Measurements from ENCODE around the gene ZNF367.

DNA sequence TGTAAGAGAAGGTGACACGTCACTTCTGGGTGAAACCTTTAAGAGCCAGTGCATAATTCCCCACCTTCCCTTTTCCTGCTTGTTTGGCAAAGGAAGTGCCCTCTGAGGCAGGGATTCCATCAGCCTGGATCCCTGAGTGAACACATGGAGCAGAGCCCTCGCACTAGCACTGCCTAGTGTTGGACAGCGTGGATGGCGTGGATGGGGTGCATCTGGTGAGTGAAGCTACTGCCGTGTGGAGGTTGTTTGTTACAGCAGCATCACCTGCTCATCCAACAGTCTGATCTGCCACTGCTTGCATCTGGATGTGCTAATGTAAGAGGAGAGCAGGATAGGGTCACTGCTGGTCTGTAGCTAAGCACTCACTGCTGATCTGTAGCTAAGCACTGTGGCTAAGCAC lies 69.9 kb downstream of the ZNF367 start:
- TF ChIP-seq, protein P1, sequence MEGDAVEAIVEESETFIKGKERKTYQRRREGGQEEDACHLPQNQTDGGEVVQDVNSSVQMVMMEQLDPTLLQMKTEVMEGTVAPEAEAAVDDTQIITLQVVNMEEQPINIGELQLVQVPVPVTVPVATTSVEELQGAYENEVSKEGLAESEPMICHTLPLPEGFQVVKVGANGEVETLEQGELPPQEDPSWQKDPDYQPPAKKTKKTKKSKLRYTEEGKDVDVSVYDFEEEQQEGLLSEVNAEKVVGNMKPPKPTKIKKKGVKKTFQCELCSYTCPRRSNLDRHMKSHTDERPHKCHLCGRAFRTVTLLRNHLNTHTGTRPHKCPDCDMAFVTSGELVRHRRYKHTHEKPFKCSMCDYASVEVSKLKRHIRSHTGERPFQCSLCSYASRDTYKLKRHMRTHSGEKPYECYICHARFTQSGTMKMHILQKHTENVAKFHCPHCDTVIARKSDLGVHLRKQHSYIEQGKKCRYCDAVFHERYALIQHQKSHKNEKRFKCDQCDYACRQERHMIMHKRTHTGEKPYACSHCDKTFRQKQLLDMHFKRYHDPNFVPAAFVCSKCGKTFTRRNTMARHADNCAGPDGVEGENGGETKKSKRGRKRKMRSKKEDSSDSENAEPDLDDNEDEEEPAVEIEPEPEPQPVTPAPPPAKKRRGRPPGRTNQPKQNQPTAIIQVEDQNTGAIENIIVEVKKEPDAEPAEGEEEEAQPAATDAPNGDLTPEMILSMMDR (optimal IDR thresholded peaks at IDR 0.05 in 1 of 3, IDR thresholded peaks at IDR 0.05 in 1 of 3, conservative IDR thresholded peaks at IDR 0.05 in 1 of 3; ENCODE audit: extremely low read depth in 1 of 3, insufficient read depth in 2 of 3, low read length in 3 of 3): no peak
- TF ChIP-seq EZH2 (IDR thresholded peaks at IDR 0.05; ENCODE audit: low read length): no peak

Measured in keratinocyte (primary cell).